ENCODE data around the gene TBCD.

The TBCD gene

GRCh38 chr17:82808921-82809905, 57.3 kb downstream of the TBCD start:
- TF ChIP-seq, protein P1, sequence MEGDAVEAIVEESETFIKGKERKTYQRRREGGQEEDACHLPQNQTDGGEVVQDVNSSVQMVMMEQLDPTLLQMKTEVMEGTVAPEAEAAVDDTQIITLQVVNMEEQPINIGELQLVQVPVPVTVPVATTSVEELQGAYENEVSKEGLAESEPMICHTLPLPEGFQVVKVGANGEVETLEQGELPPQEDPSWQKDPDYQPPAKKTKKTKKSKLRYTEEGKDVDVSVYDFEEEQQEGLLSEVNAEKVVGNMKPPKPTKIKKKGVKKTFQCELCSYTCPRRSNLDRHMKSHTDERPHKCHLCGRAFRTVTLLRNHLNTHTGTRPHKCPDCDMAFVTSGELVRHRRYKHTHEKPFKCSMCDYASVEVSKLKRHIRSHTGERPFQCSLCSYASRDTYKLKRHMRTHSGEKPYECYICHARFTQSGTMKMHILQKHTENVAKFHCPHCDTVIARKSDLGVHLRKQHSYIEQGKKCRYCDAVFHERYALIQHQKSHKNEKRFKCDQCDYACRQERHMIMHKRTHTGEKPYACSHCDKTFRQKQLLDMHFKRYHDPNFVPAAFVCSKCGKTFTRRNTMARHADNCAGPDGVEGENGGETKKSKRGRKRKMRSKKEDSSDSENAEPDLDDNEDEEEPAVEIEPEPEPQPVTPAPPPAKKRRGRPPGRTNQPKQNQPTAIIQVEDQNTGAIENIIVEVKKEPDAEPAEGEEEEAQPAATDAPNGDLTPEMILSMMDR (IDR thresholded peaks at IDR 0.05; ENCODE audit: low read depth, low read length), result no peak
- DNase-seq (ENCODE audit: low read depth in 2 of 2), result no peak
- no peak overlapping the region for H3K4me3 ChIP-seq (replicated peaks in 1 of 2; ENCODE audit: low read depth in 2 of 2, low read length in 2 of 2)

GRCh38 chr17:82810644-82811430, 59.0 kb downstream of the TBCD start:
- TF ChIP-seq, protein P1 (IDR thresholded peaks at IDR 0.05; ENCODE audit: low read depth, low read length), result no peak
- no peak for DNase-seq (ENCODE audit: low read depth in 2 of 2)

DNA sequence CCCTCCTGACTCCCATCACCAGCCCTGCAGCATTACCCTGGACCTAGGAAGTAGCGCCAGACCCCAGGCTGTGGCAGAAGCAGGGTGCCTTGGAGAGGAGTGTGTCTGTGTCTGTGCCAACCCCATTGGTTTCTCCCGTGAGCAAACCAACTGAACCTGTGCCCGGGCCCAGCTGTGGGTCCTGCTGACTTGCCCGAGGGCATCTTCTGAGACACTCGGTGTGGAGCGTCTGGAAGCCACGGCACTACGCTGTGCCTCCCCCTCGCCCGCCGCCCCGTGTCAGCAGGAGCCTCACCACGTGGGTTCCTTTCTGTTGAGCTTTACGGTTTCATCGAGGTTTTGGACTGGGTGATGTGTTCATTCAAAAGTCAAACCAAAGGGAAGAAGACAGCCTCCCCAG, 60.2 kb downstream of the TBCD start:
- H3K4me3 ChIP-seq (replicated peaks in 1 of 2; ENCODE audit: low read depth in 2 of 2, low read length in 2 of 2), result no peak overlapping the region
- TF ChIP-seq, protein P1 (IDR thresholded peaks at IDR 0.05; ENCODE audit: low read depth, low read length), result no peak
- DNase-seq (ENCODE audit: low read depth in 2 of 2), result no peak

More at GRCh38 chr17:82810644-82811430, 59.0 kb downstream of the TBCD start:
- no peak overlapping the region for H3K4me3 ChIP-seq (replicated peaks in 1 of 2; ENCODE audit: low read depth in 2 of 2, low read length in 2 of 2)

DNA sequence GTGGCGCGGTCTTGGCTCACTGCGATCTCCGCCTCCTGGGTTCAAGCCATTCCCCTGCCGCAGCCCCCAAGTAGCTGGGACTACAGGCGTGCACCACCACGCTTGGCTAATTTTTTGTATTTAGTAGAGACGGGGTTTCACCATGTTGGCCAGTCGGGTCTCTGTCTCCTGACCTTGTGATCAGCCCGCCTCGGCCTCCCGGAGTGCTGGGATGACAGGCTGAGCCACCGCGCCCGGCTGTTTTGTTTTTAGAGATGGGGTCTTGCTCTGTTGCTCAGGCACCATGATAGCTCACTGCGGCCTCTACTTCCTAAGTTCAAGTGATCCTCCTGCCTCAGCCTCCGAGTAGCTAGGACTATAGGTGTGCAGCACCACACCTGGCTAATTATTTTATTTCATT, 60.7 kb downstream of the TBCD start:
- no peak overlapping the region for H3K4me3 ChIP-seq (replicated peaks in 1 of 2; ENCODE audit: low read depth in 2 of 2, low read length in 2 of 2)
- DNase-seq (ENCODE audit: low read depth in 2 of 2), result no peak
- TF ChIP-seq, protein P1 (IDR thresholded peaks at IDR 0.05; ENCODE audit: low read depth, low read length), result no peak

DNA sequence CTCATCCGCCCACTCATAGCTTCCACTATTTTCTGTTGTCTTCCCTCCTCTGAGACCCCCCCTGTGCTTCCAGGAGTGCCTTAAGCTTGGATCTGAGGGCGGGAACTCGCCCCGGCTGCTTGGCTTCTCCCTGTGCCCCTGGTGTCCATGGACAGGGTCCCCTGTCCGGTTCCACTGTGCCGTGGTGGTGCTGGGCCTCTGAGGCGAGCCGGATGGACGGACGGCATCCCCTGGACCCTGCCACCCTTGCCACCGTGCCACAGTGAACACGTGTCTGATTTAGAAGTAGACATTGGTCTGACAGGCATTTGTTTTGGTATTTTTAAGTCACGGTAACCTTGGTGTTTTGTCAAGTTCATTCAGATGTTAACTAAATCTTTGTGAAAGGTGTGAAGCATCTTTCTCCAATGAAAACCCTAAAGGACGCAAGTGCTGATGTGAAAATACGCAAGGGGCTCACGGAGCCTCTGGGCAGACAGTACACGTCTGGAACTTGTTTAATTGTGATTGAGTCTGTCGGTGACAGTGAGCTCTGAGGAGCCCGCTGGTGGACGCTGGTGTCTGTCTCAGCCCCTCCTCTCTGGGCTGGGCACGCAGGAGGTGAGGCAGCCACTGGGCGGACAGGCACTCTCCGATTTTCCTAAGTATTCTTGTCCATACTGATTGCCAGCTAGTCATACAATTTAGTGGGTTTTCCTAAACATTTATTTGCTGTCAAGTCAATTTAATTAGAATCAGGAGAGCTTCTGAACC, 61.6 kb downstream of the TBCD start:
- TF ChIP-seq, protein P1 (IDR thresholded peaks at IDR 0.05; ENCODE audit: low read depth, low read length), result no peak
- no peak for DNase-seq (ENCODE audit: low read depth in 2 of 2)
- H3K4me3 ChIP-seq (replicated peaks in 1 of 2; ENCODE audit: low read depth in 2 of 2, low read length in 2 of 2), result no peak overlapping the region

DNA sequence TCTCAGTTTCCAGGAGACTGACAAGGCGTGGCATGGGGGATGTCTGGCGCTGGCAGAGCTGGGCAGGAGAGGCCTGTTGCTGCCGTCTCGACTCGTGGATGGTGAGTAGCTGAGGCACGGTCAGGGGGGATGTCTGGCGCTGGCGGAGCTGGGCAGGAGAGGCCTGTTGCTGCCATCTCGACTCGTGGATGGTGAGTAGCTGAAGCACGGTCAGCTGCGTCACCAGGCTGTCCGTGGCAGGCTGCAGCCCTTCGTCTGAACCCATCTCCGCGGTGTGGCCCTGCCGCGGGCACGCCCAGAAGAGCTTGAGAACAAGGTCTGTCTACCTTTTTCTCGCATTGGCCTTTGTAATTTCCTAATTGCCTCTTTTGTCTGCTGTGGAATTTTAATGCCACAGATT, 63.0 kb downstream of the TBCD start:
- no peak for DNase-seq (ENCODE audit: low read depth in 2 of 2)
- TF ChIP-seq, protein P1 (IDR thresholded peaks at IDR 0.05; ENCODE audit: low read depth, low read length), result no peak

More for the DNA sequence above, 63.0 kb downstream of the TBCD start:
- no peak overlapping the region for H3K4me3 ChIP-seq (replicated peaks in 1 of 2; ENCODE audit: low read depth in 2 of 2, low read length in 2 of 2)

Measured in cardiac fibroblast (primary cell).